Hematopoietic multipotent progenitor cell treated with erythropoietin and hydrocortisone succinate and interleukin-3 and kit ligand, for 6 days (in vitro differentiated cells): Measurements from ENCODE around the gene C11orf98.
A peak's percentile ranks its signal among the peaks of the same experiment; 100 is the strongest.
"Not testable (repeated sequence)": the region's sequence is repeated elsewhere in the genome, so short reads cannot be mapped to it uniquely, and the experiment has no call there.

Experiments
- DNase-seq: peaks from one replicate; pipeline ENCODE4 v3.0.0-alpha.2; 2015

C11orf98 gene

DNA sequence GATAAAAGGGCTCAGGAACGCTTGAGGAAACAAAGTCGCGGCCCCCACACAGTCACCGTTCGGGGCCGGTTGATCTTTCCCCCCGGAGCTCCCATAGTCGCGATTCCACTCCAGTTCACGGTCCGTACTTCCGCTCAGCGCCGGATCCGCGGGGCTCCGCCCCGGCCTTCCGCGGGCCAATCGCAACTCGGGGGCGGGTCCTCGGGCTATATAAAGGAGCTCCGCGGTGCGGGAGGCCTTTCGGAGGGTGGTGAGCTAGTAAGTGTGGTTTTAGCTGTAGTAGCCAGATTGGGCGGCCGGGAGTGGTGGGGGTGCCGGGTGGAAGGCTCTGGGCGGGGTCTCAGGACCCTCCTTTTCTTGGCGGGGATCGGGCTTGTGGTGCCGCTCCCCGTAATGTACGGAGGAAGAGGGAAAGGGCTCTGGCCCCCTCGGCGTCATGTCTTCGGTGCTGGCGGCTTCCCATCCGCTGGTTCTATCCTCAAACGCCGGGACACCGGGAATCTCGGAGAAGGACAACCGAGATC is at the start of gene C11orf98, which contains the start of gene CSKMT:
Gene C11orf98, minus strand, starts transcription at position 136 of the 524 bp plus-strand sequence. Its CDS starts 41 bp downstream, at position 95.
Gene CSKMT, plus strand, starts transcription at position 238 of the 524 bp plus-strand sequence. CDS start 568 bp downstream, outside the sequence.
- peak; percentile 96 for DNase-seq

DNA sequence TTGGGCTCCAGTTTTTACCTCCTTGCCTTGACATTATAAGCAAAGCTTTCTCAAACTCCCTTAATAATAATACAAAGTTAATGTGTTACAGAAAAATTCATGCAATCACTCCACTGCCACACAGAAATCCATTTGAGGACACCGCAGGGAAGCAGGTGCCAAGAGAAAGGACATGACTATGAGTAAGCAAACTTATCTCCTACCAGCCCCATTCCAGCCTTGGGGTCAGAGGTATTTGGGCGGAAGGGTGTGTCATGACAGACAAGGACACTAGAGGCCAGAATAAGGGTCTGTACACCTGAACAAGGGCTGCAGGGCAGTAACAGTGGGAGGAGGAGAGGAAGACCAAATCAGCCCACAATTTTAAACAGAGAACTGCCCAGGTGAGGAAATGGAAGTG is 48.3 kb upstream of the C11orf98 start:
- DNase-seq: no peak

DNA sequence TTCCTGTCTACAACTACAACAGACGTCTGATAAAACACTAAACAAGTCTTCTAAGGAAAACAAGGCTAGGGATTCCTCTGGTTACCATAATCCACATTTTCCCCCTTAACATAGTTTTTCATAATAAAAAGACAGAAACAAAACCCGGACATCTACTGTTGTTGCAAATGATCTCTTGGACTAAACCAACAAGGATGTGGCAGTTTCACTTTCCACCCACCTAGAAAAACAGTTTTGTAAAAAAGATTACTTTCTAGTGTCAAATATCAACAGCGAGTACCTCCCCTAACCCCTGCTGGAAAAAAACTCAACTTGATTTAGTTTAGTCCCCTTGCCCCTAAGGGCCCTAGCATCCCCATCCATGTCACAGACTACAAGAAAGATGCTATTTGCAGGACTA is 47.9 kb upstream of the C11orf98 start:
- no peak for DNase-seq

DNA sequence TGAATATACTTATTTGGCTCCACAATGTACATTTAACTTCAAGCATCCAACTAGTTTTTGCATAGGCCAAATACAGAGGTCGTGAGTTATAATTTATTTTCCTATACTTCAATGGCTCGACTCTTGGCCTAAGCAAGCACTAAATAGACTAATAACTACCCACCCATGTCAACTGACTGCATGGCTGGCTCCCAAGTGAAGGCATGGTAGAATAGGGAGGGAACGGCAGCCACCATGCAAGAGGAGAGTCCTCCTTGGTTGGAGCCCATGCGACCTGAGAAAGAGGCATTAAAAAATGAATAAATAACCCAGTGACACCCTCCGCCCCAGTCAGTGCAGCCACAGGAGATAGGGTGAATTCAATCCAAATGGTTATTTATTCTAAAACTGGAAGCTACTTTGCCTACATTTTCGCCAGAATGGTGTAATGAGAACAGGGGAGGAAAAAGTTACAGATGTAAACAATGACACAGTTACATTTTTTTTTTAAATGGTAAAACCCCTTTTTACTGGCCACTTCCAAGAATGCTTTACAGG is 47.3 kb upstream of the C11orf98 start:
- DNase-seq: no peak

DNA sequence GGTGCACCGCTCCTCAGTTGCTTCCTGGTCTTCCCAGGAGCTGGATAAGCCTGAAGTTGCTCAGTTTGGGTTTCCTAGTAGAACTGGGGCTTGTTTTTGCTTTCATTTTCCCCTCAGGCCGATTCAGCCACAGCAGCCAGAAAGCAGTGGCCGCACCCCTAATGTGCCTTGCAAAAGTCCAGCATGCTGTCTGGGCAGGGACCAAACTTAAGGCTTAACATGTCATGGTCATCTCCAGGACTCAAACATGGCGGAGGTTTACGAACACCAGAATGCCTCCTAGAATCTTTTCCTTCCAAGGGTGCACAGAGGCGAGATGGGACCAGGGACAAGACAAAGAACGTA is 45.0 kb upstream of the C11orf98 start:
- peak; percentile 57 for DNase-seq

DNA sequence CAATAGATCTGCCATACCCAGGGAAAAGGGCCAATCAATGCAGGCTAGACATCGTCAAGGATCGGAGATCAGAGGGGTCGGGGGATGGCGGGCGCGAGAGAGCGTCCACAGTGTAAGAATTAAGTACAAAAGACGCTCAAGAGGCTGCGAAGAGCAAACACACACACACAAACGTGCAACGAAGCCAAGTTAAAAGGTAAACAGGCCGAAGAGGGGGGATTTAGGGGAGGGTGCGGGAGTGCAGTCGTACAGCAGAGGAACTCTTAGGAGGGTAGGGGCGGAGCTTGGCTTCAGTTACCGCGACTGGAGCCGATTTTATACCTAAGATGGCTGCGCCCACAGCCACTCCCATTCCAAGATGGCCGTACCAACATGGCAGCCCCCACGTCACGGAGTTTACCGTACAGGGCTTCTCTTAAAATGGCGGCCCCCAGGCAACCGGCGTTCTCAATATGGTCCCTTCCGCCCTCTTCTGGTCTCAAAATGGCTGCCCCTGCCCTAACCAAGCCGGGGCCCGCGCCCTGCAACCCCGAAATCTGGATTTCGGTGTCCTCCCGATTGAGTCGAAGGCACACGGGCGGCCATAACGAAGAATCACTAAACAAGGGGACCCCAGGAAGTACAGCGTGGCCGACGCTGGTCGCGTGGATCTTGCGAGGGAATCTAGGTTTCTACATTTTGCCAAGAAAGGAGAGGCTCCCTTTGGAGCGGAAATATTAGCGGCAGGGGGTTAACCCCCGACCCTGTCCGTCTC is 44.4 kb upstream of the C11orf98 start:
- DNase-seq: peak; percentile 100

DNA sequence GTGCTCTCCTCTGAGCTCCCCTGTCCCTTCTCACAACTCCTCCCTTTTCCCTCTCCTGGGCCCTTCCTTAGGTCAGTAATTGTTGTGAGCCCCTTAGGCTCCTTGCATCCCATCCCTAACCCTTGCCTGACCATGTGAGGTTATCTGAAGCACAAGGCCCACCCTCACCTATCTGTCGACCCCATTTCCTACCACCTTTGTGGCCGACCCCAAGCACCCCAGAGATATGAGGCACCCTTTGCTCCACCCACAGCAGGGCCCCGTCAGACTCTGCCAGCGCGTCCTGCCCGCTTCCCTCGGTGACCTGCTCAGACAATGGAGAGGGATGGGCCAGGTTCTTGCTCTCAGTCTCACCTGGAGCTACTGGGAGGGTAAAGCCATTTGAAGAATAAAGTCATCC is 43.8 kb upstream of the C11orf98 start:
- peak; percentile 63 for DNase-seq

DNA sequence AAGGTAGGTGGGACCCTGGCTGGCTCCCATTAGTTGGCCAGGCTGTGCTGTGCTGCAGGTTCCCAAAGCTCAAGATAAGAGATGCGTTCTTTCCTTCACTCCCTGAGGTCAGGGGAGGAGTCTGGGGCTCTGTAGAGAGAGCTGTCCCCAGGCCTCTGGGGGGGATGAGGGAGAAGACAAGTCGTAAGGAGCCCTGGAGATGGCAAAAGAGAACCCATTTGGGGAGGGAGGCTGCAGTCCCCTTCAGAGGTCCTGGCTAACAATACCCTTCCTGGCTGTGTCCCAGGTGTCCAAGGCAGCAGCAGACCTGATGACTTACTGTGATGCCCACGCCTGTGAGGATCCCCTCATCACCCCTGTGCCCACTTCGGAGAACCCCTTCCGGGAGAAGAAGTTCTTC is 43.4 kb upstream of the C11orf98 start:
- peak; percentile 72 for DNase-seq

DNA sequence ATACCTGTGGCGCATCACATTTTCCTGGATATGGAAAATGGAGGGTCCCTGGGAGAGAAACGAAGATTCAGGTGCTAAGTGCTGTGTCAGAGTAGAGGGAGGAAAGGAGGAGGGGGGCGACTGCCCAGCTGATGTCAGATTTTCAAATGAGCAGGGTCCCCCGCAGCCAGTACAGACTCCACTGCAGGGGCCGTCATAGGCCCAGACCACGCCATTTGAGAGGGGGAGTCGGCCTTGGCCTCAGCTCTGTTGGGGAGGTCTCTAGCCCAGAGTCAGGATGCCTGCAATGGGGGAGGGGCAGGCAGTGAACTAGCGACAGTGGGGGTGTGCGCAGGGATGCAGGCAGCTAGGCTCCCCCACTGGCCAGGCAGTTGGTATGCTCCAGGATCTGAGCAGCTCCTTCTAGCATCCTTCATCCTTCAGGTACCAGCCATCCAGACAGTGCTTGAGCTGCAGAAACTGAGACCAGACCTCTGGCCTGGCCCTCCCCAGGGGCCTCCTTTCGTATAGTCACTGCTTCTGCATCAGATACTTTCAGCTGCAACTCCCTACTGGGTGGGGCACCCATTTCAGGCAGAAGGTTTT is 42.4 kb upstream of the C11orf98 start, which contains the start of the genes BSCL2 and GNG3:
Gene BSCL2, minus strand, starts transcription at position 148 of the 585 bp plus-strand sequence. CDS start 229 bp downstream, outside the sequence.
Gene GNG3, plus strand, starts transcription at position 400 of the 585 bp plus-strand sequence. CDS start 620 bp downstream, outside the sequence.
- peak; percentile 24 for DNase-seq

DNA sequence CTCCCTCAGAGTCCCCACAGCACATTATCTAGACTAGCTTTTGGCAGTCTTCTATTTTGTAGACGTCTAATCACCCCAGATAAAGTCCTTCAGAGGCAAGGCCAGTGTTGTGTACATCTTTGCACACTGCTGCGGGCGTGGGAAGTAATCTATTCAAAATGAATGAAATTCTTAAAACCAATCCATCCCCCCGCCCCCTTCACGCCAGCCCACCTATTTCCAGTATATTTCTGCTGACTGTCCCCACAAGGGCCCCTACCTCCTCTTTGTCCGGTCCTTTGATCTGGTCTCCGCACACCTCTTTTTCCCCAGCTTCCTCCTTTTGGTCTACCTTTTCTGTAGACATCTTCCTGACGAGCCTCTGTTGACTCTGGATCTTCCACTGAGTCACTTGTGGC is 41.8 kb upstream of the C11orf98 start:
- DNase-seq: no peak

DNA sequence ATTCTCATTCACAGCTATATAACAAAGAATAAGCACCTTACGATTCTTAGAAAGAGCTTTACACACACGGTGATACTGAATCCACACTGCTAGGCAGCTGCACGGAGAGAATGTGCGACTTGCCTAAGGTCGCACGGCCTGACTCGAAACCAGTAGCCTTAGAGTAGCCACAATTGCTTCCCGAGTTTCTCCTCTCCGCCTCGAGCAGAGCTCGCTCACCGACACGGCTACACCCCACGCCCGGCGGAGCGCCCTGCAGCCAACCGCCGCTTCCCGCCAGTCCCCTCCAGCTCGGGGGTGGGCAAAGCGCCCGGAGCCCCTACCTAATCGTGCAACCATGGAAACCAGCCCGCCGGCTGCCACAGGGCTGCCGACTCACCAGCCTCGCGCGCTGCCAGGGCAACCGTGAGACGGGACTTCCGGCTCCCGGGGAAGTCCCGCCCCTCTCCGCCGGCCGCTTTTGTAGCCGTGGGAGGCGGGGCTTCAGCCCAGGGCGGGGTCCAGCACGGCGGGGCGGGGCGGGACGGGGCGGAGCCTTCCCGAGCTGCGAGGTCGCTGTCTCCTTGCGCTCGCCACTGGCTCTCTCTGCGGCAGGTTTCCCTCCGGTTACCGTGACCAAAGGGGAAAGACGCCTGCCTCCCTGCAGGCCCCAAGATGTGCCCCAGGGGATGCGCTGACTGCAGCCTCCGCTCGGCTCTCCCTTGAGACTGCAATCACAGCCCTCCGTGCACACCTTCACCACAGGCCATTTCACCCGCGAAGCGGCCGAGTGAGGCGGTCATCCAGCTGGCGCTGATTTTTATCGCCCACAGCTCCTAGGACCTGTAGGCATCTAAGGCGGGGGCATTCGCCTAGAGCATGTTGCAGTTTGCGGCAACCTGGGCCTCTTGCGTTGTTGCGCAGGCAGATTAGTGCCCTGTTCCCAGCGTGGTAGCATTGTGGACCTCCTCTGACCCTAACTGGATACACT is 41.2 kb upstream of the C11orf98 start:
- peak; percentile 98 for DNase-seq

DNA sequence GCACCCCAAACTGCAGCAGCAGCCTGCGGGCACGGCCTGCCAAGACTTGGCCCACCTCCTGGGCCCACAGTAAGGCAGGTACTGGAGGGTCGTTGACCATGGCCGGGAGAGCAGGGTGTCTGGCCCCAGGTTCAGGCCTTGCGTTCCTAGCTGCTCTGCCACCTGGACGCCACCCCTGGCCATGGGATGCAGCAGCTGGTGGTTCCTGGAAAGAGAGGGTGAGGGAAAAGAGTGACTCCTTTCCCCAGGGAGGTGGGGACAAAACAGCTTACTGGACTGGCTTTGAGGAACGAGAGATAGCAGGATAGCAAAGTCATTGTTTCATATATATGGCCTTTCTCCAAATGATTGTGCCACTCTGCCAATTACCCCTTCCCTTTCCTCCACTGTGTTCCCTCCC is 40.4 kb upstream of the C11orf98 start:
- peak; percentile 63 for DNase-seq

DNA sequence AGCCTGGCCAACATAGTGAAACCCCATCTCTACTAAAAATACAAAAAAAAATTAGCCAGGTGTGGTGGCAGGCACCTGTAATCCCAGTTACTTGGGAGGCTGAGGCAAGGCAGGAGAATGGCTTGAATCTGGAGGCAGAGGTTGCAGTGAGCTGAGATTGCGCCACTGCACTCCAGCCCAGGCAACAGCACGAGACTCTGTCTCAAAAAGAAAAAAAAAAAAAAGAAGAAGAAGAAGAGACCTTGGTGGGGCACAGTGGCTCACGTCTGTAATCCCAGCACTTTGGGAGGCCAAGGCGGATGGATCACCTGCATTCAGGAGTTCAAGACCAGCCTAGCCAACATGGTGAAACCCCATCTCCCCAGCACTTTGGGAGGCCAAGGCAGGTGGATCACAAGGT is 38.9 kb upstream of the C11orf98 start:
- DNase-seq: not testable (repeated sequence)

DNA sequence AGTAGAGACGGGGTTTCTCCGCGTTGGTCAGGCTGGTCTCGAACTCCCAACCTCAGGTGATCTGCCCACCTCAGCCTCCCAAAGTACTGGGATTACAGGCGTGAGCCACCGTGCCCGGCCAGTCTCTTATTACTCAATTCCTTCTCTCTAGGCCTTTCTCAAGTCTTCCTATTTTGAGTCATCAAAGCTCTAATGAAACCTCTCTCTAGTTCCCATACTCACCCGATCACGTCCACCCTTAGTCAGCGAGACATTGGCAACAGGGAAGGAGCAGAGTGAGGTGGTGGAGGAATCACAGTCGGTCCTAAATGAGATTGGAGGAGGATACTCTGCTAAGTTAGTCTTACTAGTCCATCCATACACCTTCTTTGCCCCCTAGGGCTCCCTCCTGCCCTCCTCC is 37.2 kb upstream of the C11orf98 start:
- no peak for DNase-seq

DNA sequence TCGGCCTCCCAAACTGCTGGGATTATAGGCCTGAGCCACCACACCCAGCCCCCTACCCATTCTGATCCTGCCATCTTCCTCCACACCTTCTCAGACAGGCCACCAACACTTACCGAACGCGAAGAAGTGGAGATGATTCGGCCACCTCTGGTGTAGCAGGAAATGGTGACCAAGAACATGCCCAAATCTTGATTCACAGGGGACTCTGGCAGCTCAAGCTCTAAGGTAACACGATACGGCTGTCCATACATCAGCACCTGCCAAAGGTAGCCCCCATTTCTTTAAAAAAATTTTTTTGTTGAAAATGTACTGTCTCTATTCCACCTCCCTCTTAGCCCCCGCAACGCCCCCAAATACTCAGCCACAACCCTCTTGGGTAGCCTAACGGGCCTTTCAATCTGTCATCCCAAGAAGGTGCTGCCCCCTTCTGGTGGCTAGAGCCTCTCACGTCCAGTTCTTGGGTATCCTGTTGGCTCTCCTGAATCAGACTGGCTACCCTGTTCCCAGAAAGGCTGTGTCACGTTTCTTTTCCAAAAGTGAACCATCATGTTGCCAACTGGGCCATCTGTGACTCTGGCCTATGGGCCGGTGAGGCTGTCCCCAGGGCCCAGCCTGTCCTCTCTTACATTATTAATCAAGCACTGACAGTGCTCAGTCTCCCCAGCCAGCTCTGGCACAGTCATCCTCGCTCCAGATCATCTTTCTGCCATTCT is 29.6 kb upstream of the C11orf98 start:
- peak; percentile 95 for DNase-seq

DNA sequence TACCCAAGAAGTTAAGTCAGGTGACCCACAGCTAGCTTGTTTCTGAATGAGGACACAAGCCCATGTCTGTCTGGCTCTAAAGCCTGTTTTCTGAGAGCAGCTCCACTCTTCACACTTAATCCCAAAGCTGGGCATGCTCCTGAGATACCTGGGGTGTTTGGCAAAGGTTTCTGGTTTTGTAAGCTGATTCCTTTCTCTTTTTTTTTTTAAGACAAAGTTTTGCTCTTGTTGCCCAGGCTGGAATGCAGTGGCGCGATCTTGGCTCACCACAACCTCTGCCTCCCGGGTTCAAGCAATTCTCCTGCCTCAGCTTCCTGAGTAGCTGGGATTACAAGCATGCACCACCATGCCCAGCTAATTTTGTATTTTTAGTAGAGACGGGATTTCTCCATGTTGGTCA is 28.6 kb upstream of the C11orf98 start:
- peak; percentile 0 for DNase-seq

DNA sequence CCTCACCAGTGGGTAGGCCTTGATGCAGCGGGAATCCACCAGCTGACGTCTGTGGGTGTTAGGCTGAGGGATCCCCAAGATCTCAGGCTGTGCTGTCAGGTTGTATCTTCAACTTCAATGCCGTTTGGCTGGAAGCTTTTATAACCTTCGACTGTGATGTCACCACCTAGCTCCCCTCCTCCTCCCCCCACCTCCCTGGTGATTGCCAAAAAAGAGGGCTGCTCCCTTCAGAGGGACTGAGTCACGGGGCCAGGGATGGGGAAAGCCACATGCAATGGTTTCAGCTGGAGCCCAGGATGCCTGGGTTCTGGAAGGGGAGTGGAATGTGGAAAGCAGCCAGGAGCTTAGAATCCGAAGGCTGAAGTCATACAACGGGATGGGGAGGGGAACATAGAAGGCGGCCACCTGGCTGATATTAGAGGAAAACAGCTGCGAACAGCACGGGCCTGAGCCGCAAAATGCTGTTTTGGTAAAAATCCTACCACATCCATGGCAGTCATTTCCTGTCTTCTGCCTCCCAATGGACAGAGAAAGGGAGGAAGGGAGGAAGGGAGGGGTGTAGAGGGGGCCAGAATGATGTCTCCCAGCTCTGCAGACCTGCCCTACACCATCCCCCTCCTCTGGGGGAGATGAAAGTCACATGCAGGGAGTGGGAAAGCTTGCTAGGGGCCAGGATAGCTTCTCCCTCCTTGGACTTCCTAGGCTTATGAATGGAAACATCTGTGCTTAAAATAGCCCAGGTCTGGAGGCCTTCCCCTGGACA is 24.6 kb upstream of the C11orf98 start, which contains the start of gene LRRN4CL:
Gene LRRN4CL, minus strand, starts transcription at position 110 of the 763 bp plus-strand sequence. CDS start 1,022 bp downstream, outside the sequence.
- no peak for DNase-seq

DNA sequence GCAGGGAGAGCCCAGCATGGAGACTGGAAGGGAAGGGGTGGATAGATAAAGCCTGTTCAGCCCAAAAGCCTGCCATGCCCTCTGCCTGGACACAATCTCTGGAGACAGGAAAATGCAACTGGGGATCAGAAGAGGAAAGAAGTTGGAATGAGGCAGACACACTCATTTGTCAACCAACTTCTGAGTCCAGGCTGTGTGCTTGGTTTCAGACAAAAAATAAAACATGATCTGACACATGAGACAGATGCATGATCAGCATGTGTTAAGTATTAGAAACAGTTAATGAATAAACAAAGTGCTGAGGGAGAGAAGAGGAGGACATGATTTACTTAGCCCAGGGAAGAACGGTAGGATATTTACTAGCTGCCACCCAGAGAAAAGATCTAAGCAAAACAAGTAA is 23.5 kb upstream of the C11orf98 start:
- no peak for DNase-seq

DNA sequence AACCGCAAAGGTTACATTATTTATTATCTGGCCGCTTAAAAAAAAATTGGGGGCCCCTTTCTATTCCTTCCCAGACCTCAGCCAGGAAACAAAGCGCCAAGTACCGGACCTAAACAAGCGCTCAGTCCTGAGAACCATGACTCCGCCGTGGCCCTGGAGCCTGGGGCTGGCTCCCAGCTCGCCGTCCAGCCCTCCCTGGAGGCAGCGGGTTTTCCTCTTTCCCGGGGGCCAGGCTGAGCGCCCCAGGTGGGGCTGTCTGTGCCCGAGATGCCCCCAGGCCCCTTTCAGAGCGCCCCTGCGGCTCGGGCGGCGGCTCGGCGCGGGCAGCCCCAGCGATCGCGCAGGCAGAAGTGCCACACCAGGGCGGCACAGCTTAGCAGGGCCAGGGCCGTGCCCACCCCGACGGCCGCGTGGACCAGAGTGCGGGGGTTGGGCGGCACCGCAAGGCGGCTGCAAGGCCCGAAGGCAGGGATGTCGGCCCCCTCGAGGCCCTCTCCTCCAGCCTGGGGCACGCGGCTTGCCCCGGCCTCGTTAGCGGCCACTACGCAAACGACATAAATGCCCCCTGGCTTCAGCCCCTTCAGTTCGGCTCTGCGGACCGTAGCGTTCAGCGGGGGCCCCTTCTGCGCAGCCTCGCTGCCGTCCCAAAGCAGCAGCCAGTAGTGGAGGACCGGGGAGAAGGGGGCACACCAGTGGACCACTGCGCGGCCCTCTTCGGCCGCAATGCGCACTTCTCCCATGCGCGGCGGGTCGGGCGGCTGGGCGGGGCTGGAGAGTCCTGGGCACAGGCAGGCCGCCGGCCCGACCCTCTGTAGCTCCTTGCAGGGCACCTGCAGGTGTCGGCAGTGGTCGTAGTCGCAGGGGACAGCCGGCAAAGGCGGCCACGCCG is 22.7 kb upstream of the C11orf98 start:
- no peak for DNase-seq

DNA sequence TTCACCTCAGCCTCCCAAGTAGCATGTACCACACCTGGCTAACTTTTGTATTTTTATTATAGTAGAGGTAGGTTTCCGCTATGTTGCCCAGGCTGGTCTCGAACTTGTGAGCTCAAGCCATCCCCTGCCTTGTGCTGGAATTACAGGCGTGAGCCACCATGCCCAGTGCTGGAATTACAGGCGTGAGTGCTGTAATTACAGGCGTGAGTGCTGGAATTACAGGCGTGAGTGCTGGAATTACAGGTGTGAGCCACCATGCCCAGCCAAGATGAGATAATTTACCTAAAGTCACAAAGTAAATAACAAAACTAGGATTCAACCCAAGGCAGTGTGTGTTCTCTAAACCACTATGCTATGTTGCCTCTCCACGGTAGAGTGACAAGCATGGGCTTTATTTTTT is 17.5 kb upstream of the C11orf98 start:
- no peak for DNase-seq
